ENCODE results near the gene TAS2R39.
"Not testable (repeated sequence)": the region's sequence is repeated elsewhere in the genome, so short reads cannot be mapped to it uniquely, and the experiment has no call there.

Gene TAS2R39

GRCh38 chr7:143176128-143176527 lies 7.1 kb upstream of the TAS2R39 start:
- TF ChIP-seq ZFX (IDR thresholded peaks at IDR 0.05; ENCODE audit: borderline replicate concordance) (no peak), CTCF (IDR thresholded peaks at IDR 0.05) (no peak)
- no peak overlapping the region for H3K27ac ChIP-seq

DNA sequence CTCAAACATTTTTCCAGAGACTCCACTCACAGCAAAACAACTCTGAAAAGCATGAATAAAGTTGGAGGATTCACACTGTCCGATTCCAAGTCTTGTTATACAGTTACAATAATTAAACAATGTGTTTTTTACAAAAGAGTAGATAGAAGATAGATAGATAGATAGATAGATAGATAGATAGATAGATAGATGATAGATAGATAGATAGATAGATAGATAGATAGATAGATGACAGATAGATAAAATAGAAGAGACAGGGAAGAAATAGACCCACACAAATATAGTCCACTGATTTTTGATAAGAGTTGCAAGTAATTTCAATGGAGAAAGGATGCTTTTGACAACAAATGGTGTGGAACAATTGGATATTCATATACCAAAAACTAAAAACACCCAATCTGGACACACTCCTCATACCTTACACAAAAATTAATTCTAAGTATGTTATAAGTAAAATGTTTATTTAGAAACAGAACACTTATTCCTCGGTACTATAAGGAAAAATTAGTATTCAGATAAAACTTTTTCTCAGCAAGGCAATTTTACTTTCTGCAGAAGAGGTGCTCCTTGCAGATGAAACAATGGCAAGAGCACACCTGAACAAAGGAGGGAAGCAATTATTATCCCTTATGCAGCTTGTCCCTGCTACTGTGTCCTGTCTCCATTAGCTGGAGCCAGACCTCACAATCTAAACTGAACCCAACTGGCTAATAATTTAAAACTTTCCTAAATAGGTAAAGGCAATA lies 5.7 kb upstream of the TAS2R39 start:
- TF ChIP-seq ZFX (IDR thresholded peaks at IDR 0.05; ENCODE audit: borderline replicate concordance) (no peak), CTCF (IDR thresholded peaks at IDR 0.05) (no peak)

GRCh38 chr7:143180771-143181170 lies 2.4 kb upstream of the TAS2R39 start:
- not testable (repeated sequence) for H3K27ac ChIP-seq

More for the DNA sequence above, 5.7 kb upstream of the TAS2R39 start:
- H3K27ac ChIP-seq, result no peak overlapping the region

GRCh38 chr7:143181349-143181748 lies 1.9 kb upstream of the TAS2R39 start:
- H3K27ac ChIP-seq, result no peak overlapping the region
- TF ChIP-seq ZFX (IDR thresholded peaks at IDR 0.05; ENCODE audit: borderline replicate concordance) (no peak), CTCF (IDR thresholded peaks at IDR 0.05) (no peak)

DNA sequence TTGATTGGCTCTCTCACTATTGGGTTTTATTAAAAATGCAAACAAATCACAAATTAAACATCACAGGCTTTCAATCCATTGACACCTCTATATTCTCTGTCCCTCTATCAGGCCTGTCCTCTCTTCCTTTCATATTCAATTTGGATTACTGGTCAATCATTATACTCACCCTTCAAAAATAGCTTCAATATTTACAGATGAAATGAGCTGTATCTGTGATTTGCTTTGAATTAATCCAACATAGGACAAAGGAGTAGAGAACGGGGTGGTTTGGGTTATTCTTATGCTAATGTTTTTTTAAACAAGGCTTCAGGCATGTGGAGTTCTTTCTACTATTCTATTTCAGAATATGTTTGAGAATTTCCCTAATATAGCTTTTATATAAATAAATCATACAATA lies 2.3 kb downstream of the TAS2R39 start:
- TF ChIP-seq ZFX (IDR thresholded peaks at IDR 0.05; ENCODE audit: borderline replicate concordance) (no peak), CTCF (IDR thresholded peaks at IDR 0.05) (no peak)
- no peak overlapping the region for H3K27ac ChIP-seq

DNA sequence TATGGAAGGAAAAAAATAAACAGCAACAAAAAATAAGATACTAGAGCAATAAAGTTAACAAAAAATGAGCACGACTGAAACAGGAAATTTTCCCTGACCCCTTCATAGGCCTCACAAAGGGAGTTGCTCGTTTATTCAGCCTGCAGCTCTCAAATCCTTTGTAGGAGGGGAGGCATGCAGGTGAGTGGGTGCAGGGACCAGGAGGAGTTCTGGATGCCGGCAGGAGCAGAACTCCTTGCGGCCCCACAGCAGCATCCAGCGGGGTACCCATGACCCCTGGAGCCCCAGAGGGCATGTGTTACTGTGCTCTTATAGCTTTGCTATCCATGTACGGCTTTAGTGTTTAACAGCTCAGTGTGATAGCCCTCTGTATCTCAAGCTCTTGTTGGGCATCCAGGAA lies 5.8 kb downstream of the TAS2R39 start:
- TF ChIP-seq CTCF (IDR thresholded peaks at IDR 0.05) (no peak), ZFX (IDR thresholded peaks at IDR 0.05; ENCODE audit: borderline replicate concordance) (no peak)
- H3K27ac ChIP-seq, result no peak overlapping the region

DNA sequence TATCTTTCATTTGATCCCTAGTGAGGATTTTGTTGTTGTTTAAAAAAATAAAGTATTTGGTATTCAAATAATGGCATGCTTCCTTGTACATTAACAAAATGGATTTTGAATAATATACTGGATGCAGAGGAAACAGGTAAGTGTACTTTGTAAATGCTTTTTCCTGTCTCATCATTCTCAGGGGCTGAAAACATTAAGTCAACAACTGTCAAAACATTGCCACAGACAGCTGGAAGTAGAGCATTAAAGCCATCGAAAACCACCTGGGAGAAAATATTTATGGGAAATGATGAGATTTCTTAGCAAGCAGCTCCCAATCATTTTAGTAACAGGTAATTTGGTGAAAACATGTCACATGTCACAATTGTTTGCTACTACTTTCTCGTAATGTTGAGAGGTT lies 10.7 kb downstream of the TAS2R39 start:
- no peak overlapping the region for H3K27ac ChIP-seq
- TF ChIP-seq ZFX (IDR thresholded peaks at IDR 0.05; ENCODE audit: borderline replicate concordance), result no peak
- TF ChIP-seq CTCF (IDR thresholded peaks at IDR 0.05), result no peak

DNA sequence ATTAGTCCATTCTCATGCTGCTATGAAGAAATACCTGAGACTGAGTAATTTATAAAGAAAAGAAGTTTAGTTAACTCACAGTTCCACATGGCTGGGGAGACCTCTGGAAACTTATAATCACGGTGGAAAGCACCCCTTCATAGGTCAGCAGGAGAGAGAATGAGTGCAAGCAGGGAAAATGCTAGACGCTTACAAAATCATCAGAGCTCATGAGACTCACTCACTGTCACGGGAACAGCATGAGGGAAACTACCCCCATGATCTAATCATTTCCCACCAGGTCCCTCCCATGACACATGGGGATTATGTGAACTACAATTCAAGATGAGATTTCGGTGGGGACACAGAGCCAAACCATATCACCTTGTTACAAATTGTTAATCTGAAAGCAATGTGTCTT lies 15.8 kb downstream of the TAS2R39 start:
- TF ChIP-seq CTCF (IDR thresholded peaks at IDR 0.05) (no peak), ZFX (IDR thresholded peaks at IDR 0.05; ENCODE audit: borderline replicate concordance) (no peak)
- H3K27ac ChIP-seq, result no peak overlapping the region

All from 22Rv1 (cell line).